CD4-positive, alpha-beta T cell (primary cell): ENCODE data around the gene NRXN3. TPM values are rescaled to one million over a fixed set of nuclear protein-coding genes. Genes with fewer than 3 reads are reported as not detected.

ENCODE experiments used
- ATAC-seq: fragments of 200-7000 bp; cut with Tn5 transposase; one replicate; pipeline ENCODE4 v1.10.0; 2022; ENCODE audit warnings: mild to moderate bottlenecking; ENCODE audit not compliant: poor library complexity
- CTCF ChIA-PET: fragments of 350-600 bp; sonication (Branson Sonifier 250); formaldehyde crosslinking; loops from one replicate; lab custom pipeline; 2021; ENCODE audit warnings: antibody characterized with exemption, inconsistent platforms; lab: Charles Lee
- POLR2A ChIA-PET: fragments of 350-600 bp; sonication (Branson Sonifier 250); formaldehyde crosslinking; loops from one replicate; lab custom pipeline; 2021; ENCODE audit warnings: antibody characterized with exemption, inconsistent platforms; lab: Charles Lee
- DNase-seq, 14 experiments: peaks; one replicate each; pipeline ENCODE4 v3.0.0-alpha.2; 2013 to 2020; ENCODE audit warnings: mixed read lengths in 2 of 14
- H3K27ac ChIP-seq, 2 donors: one replicate each; pipeline versions ENCODE4 v1.5.1 to v1.7.0; 2013; ENCODE audit warnings: low read length in 2 of 2, low read depth in 1 of 2, mild to moderate bottlenecking in 1 of 2
- H3K27me3 ChIP-seq, 2 experiments: 1 replicate in 1 of 2; 2 replicates in 1 of 2; pipeline versions ENCODE4 v1.6.1 to v1.7.0; 2013; ENCODE audit warnings: low read length in 2 of 2, control low read depth in 1 of 2, mild to moderate bottlenecking in 1 of 2, moderate library complexity in 1 of 2; ENCODE audit not compliant: insufficient read depth in 2 of 2, control insufficient read depth in 1 of 2
- H3K36me3 ChIP-seq: one replicate; pipeline ENCODE4 v1.6.1; 2013; ENCODE audit warnings: low read length, control low read depth; ENCODE audit not compliant: insufficient read depth
- H3K4me1 ChIP-seq: one replicate; pipeline ENCODE4 v1.6.1; 2013; ENCODE audit warnings: low read length, control low read depth; ENCODE audit not compliant: insufficient read depth
- H3K4me3 ChIP-seq: one replicate; pipeline ENCODE4 v1.5.1; 2013; ENCODE audit warnings: mild to moderate bottlenecking, low read length, moderate library complexity
- H3K9me3 ChIP-seq, 2 experiments: 1 replicate in 1 of 2; 2 replicates in 1 of 2; pipeline versions ENCODE4 v1.6.1 to v1.7.0; 2013; ENCODE audit warnings: low read length in 2 of 2, mild to moderate bottlenecking in 2 of 2, control low read depth in 1 of 2, moderate library complexity in 1 of 2; ENCODE audit not compliant: control insufficient read depth in 1 of 2, insufficient read depth in 1 of 2
- H3K27ac Mint-ChIP-seq: one replicate; pipeline ENCODE4 v1.8.0; 2020; ENCODE audit warnings: mixed read lengths
- H3K27me3 Mint-ChIP-seq: one replicate; pipeline ENCODE4 v1.8.0; 2021; ENCODE audit warnings: mixed read lengths
- H3K36me3 Mint-ChIP-seq: one replicate; pipeline ENCODE4 v1.8.0; 2021; ENCODE audit warnings: low read depth, mixed read lengths
- H3K4me1 Mint-ChIP-seq: one replicate; pipeline ENCODE4 v1.8.0; 2021; ENCODE audit warnings: low read depth, mixed read lengths
- H3K4me3 Mint-ChIP-seq: one replicate; pipeline ENCODE4 v1.8.0; 2020; ENCODE audit warnings: mild to moderate bottlenecking, mixed read lengths
- H3K9me3 Mint-ChIP-seq: one replicate; pipeline ENCODE4 v1.8.0; 2020; ENCODE audit warnings: mixed read lengths
- CTCF ChIP-seq: fragments of 200-600 bp; IDR thresholded peaks from one replicate; pipeline ENCODE4 v1.8.0; 2022; ENCODE audit warnings: antibody characterized with exemption, mild to moderate bottlenecking
- intact Hi-C, 2 experiments: fragments of 100-400 bp; cut with DNase I in 1 of 2; cut with micrococcal nuclease in 1 of 2; formaldehyde crosslinking; loops; one replicate each; pipeline versions ENCODE4 v1.15.1 to v1.9.0; 2023 to 2025; cut with DNase I, micrococcal nuclease
- total RNA-seq, 174 experiments: library from RNA in 2 of 174; stranded (reverse) in 2 of 174; gene quantifications; one replicate each; pipeline ENCODE4 v1.2.3 and lab custom pipeline; 2021 to 2026

The NRXN3 gene
- total RNA-seq, 2 experiments from 2014 or later: not detected

- intact Hi-C loops: no loop called here
- Mint-ChIP-seq H3K27me3 (no peaks in the 10 kb centered on the region), H3K27ac (no peak overlapping the region), H3K36me3 (no peaks in the 10 kb centered on the region), H3K4me3 (no peak overlapping the region), H3K9me3 (peaks cover 7% of the 10 kb centered on the region), H3K4me1 (no peaks in the 10 kb centered on the region)
- Histone ChIP-seq H3K27ac (no peak overlapping the region), H3K27me3 (no peaks in the 10 kb centered on the region), H3K9me3 (no peaks in the 10 kb centered on the region), H3K36me3 (no peaks in the 10 kb centered on the region), H3K4me3 (no peak overlapping the region), H3K4me1 (no peaks in the 10 kb centered on the region)
- DNase-seq (no peak), ATAC-seq (no peak)
- ChIA-PET CTCF (no interaction called here), POLR2A (no interaction called here)
- no peak for TF ChIP-seq CTCF
These were observed 996.0 kb downstream of the NRXN3 start for GRCh38 chr14:79166171-79166570.

- DNase-seq (no peak), ATAC-seq (no peak)
- Mint-ChIP-seq H3K27me3 (no peaks in the 10 kb centered on the region), H3K27ac (no peak overlapping the region), H3K9me3 (peaks cover 3% of the 10 kb centered on the region), H3K36me3 (no peaks in the 10 kb centered on the region), H3K4me3 (no peak overlapping the region), H3K4me1 (no peaks in the 10 kb centered on the region)
- H3K4me3 ChIP-seq: no peak overlapping the region
- ChIA-PET CTCF (interaction anchor here (0.7 kb wide), 1 partner anchor 1076 kb away, joined by 3 read pairs; no protein-coding TSS in a partner anchor), POLR2A (no interaction called here)
- no peaks in the 10 kb centered on the region for H3K4me1 ChIP-seq
- no peak overlapping the region for H3K27ac ChIP-seq
- TF ChIP-seq CTCF: no peak
- no peaks in the 10 kb centered on the region for H3K36me3 ChIP-seq
- no peaks in the 10 kb centered on the region for H3K27me3 ChIP-seq
- intact Hi-C loops: no loop called here
- no peaks in the 10 kb centered on the region for H3K9me3 ChIP-seq
These were observed 997.8 kb downstream of the NRXN3 start for GRCh38 chr14:79167957-79168356.

- Histone ChIP-seq H3K27ac (no peak overlapping the region), H3K4me1 (no peaks in the 10 kb centered on the region), H3K27me3 (no peaks in the 10 kb centered on the region), H3K4me3 (no peak overlapping the region), H3K9me3 (no peaks in the 10 kb centered on the region), H3K36me3 (no peaks in the 10 kb centered on the region)
- Mint-ChIP-seq H3K4me1 (no peaks in the 10 kb centered on the region), H3K4me3 (no peak overlapping the region), H3K27me3 (no peaks in the 10 kb centered on the region), H3K36me3 (no peaks in the 10 kb centered on the region), H3K27ac (no peak overlapping the region), H3K9me3 (no peaks in the 10 kb centered on the region)
- DNase-seq: no peak
- intact Hi-C loops: no loop called here
- POLR2A ChIA-PET: no interaction called here
- no peak for ATAC-seq
- no peak for TF ChIP-seq CTCF
- CTCF ChIA-PET: no interaction called here
These were observed 1005.5 kb downstream of the NRXN3 start for GRCh38 chr14:79175671-79176070.
